Karpas-422 (cell line): Measurements from ENCODE around the gene GALNTL6. TPM values are rescaled to one million over a fixed set of nuclear protein-coding genes. Genes with fewer than 3 reads are reported as not detected.

Source experiments
- DNase-seq: peaks from one replicate; pipeline ENCODE4 v3.0.0-alpha.2; 2015
- H2AFZ ChIP-seq: fragments of 200-600 bp; sonication (generic); 2 replicates; pipeline ENCODE4 v1.6.1; 2014; ENCODE audit warnings: antibody characterized with exemption, low read length, mixed read lengths
- H3K27ac ChIP-seq: fragments of 200-600 bp; sonication (generic); 2 replicates; pipeline ENCODE4 v1.5.1; 2014; ENCODE audit warnings: mild to moderate bottlenecking, low read length, moderate library complexity
- H3K27me3 ChIP-seq: fragments of 200-600 bp; sonication (generic); 2 replicates; pipeline ENCODE4 v1.6.1; 2014; ENCODE audit warnings: low read length, mixed read lengths
- H3K36me3 ChIP-seq: fragments of 200-600 bp; sonication (generic); 2 replicates; pipeline ENCODE4 v1.6.1; 2014; ENCODE audit warnings: low read length, mixed read lengths; ENCODE audit not compliant: insufficient read depth
- H3K4me1 ChIP-seq: fragments of 200-600 bp; sonication (generic); 2 replicates; pipeline ENCODE4 v1.6.1; 2014; ENCODE audit warnings: mild to moderate bottlenecking, low read length, mixed read lengths
- H3K4me2 ChIP-seq: fragments of 200-600 bp; sonication (generic); 2 replicates; pipeline ENCODE4 v1.6.1; 2014; ENCODE audit warnings: low read length, low read depth, mild to moderate bottlenecking; ENCODE audit not compliant: poor library complexity, severe bottlenecking
- H3K4me3 ChIP-seq: fragments of 200-600 bp; sonication (generic); 2 replicates; pipeline ENCODE4 v1.5.1; 2014; ENCODE audit warnings: mild to moderate bottlenecking, antibody characterized with exemption, low read length, mixed read lengths
- H3K79me2 ChIP-seq: fragments of 200-600 bp; sonication (generic); 2 replicates; pipeline ENCODE4 v1.6.1; 2014; ENCODE audit warnings: mild to moderate bottlenecking, low read length, mixed read lengths
- H3K9ac ChIP-seq: fragments of 200-600 bp; sonication (generic); 2 replicates; pipeline ENCODE4 v1.6.0; 2014; ENCODE audit warnings: low read length
- H3K9me2 ChIP-seq: fragments of 200-600 bp; sonication (generic), shearing (Covaris generic); replicated peaks from 2 replicates; pipeline ENCODE4 v1.6.0; 2014; ENCODE audit warnings: mild to moderate bottlenecking, low read length, moderate library complexity; ENCODE audit not compliant: insufficient read depth
- H3K9me3 ChIP-seq: fragments of 300-700, 200-600 bp; sonication (generic); 2 replicates; pipeline ENCODE4 v1.6.1; 2014; ENCODE audit warnings: low read length, mixed read lengths
- H4K20me1 ChIP-seq: fragments of 200-600 bp; sonication (generic); 2 replicates; pipeline ENCODE4 v1.6.1; 2014; ENCODE audit warnings: mild to moderate bottlenecking, antibody characterized with exemption, low read length, low read depth; ENCODE audit not compliant: insufficient read depth
- total RNA-seq: library from RNA; depleted of rRNA; stranded (reverse); fragments of >200 nt; shearing (Covaris generic); gene quantifications from 2 replicates; pipeline ENCODE4 v1.2.3, GENCODE V29; 2014; ENCODE audit warnings: low replicate concordance

The GALNTL6 gene
- total RNA-seq, 1 experiment from 2014 or later = not detected

DNA sequence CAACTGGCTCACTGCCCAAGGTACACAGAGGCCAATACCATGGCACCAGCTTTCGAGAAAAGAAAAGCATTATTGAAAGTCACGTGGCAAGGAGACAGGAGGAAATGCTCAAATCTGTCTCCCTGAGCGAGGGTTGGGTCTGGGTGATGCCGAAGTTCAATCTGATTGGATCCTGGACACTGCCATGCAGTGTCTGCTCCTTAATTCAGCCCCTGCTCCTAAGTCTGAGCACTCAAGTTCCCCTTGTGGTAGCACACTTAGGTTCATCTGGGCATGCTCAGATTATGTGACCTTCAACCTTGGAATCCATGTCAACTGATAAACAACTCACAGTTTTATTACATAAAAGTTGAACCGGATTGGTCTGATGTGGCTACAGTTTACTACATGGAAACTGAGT is 842.9 kb downstream of the GALNTL6 start:
- Histone ChIP-seq H2AFZ (no peak overlapping the region), H3K4me1 (no peaks in the 10 kb centered on the region), H3K36me3 (no peaks in the 10 kb centered on the region), H3K27ac (no peak overlapping the region), H3K9me2 (no peaks in the 10 kb centered on the region), H3K27me3 (no peaks in the 10 kb centered on the region), H3K4me3 (no peak overlapping the region), H4K20me1 (no peaks in the 10 kb centered on the region), H3K9ac (no peak overlapping the region), H3K79me2 (no peaks in the 10 kb centered on the region), H3K9me3 (no peaks in the 10 kb centered on the region), H3K4me2 (no peak overlapping the region)
- no peak for DNase-seq

DNA sequence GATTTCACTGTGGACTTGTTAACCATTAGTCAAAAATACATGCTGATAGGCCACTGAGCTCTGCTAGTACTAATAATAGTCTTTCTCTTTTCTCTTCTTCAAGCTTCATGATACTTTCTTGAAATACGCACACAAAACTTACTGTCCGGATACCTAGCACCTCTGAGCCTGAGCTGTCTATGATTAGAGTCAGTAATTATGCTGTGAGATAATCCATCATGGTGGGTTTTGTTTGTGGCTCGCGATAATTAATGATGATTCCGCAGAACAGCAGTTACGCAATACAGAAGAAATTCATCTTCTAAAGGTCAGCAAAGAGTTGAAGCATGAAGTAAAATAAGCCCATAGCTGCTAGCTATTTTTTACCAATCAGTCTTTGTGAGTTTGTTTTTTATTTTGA is 843.9 kb downstream of the GALNTL6 start:
- H3K4me1 ChIP-seq = no peaks in the 10 kb centered on the region
- no peaks in the 10 kb centered on the region for H3K36me3 ChIP-seq
- no peak overlapping the region for H3K27ac ChIP-seq
- no peak for DNase-seq
- no peaks in the 10 kb centered on the region for H3K79me2 ChIP-seq
- H3K9ac ChIP-seq = no peak overlapping the region
- H3K9me2 ChIP-seq = no peaks in the 10 kb centered on the region
- H3K27me3 ChIP-seq = no peaks in the 10 kb centered on the region
- H4K20me1 ChIP-seq = no peaks in the 10 kb centered on the region
- H2AFZ ChIP-seq = no peak overlapping the region
- H3K4me2 ChIP-seq = no peak overlapping the region
- H3K4me3 ChIP-seq = no peak overlapping the region
- H3K9me3 ChIP-seq = no peaks in the 10 kb centered on the region

DNA sequence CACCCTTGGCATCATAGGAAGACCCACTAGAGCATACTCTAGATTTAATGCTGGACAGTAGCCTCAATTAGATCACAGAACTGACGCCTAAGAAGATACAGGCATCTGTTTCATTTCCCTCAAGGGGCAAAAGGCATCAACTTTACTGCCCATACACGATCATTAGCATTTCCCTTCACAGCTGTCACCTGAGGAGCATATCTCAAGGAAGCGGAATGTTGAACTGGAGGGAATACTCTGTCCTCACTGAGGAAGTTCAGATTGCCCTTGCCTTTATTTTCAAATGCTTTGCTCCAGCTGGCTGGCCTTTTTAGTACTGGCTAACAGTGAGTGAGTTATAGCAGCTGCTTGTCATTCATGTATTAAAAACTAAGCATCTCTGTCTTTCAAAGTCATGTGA is 847.0 kb downstream of the GALNTL6 start:
- Histone ChIP-seq H3K27me3 (no peaks in the 10 kb centered on the region), H4K20me1 (no peaks in the 10 kb centered on the region), H3K4me2 (no peak overlapping the region), H3K27ac (no peak overlapping the region), H3K36me3 (no peaks in the 10 kb centered on the region), H3K9me2 (no peaks in the 10 kb centered on the region), H3K4me3 (no peak overlapping the region), H3K79me2 (no peaks in the 10 kb centered on the region), H3K9me3 (no peaks in the 10 kb centered on the region), H3K9ac (no peak overlapping the region), H2AFZ (no peak overlapping the region), H3K4me1 (no peaks in the 10 kb centered on the region)
- no peak for DNase-seq

DNA sequence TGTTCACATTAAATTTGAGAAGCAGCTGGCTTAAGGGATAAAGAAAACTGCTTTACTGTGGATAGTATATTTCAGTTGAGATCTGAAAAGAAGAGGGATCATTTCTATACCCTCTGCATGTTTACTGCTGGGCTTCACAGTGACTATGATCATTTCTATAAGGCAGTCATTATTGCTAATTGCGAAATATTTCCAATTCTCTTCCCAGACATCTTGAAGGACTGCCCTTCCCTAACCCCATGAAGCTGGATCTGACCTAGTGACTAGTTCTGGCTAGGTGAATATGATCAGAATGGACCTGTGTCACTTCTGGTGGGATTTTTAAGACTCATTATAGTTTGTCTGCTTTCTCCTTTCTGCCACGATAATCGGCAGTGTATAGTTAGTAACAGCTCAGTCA is 848.9 kb downstream of the GALNTL6 start:
- no peak overlapping the region for H3K27ac ChIP-seq
- no peaks in the 10 kb centered on the region for H3K27me3 ChIP-seq
- H3K79me2 ChIP-seq = no peaks in the 10 kb centered on the region
- DNase-seq = no peak
- no peaks in the 10 kb centered on the region for H3K9me2 ChIP-seq
- H3K4me3 ChIP-seq = no peak overlapping the region
- H3K9ac ChIP-seq = no peak overlapping the region
- H3K4me1 ChIP-seq = no peaks in the 10 kb centered on the region
- no peaks in the 10 kb centered on the region for H3K9me3 ChIP-seq
- no peak overlapping the region for H2AFZ ChIP-seq
- no peaks in the 10 kb centered on the region for H3K36me3 ChIP-seq
- H4K20me1 ChIP-seq = no peaks in the 10 kb centered on the region
- H3K4me2 ChIP-seq = no peak overlapping the region

DNA sequence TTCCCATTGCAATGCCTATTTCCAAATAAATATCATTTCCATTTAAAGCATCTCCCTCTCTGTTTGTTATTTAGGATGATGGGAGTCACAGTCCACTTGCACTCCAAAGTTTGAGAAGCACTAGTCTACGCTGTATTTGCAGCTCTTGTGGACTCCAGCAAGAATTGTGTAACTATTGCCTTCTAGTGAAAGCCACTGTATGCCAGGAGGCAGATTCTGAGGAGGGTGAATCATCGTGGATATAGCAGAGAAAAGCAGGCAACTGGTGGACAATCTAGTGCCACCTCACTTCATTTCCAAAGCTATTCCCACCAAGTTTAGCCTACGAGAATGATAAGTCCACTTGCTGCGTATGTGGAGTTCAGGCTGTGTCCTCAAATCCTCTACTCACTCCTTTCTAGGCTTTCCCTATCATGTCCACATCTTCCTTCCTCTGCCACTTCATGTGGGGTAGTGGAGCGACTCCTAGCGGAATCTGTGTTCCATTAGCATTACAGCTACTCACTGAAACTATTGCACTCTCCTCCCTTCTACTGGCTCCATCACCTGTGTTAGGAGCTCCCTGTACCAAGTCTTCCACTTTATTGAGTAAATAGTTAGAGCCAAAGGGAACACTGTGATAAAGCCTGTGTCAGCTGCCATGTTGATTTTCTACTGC is 853.6 kb downstream of the GALNTL6 start:
- Histone ChIP-seq H3K9ac (no peak overlapping the region), H3K4me3 (no peak overlapping the region), H3K79me2 (no peaks in the 10 kb centered on the region), H3K4me2 (no peak overlapping the region), H3K27ac (no peak overlapping the region), H3K9me2 (no peaks in the 10 kb centered on the region), H3K4me1 (no peaks in the 10 kb centered on the region), H3K27me3 (no peaks in the 10 kb centered on the region), H3K36me3 (no peaks in the 10 kb centered on the region), H3K9me3 (no peaks in the 10 kb centered on the region), H2AFZ (no peak overlapping the region), H4K20me1 (no peaks in the 10 kb centered on the region)
- no peak for DNase-seq

DNA sequence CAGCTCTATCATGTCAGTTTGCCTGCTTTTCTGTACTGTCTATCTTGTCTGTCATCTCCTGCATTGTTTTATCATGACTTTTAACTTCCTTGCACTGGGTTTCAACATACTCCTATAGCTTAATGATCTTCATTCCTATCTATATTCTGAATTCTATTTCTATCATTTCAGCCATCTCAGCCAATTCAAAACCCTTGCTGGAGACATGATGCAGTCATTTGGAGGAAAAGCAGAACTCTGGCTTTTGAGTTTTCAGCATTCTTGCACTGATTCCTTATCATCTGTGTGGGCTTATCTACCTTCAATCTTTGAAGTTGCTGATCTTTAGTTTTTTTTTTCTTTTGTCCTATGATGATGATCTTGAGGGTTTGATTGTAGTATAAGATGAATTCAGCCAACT is 861.6 kb downstream of the GALNTL6 start:
- no peak overlapping the region for H3K4me2 ChIP-seq
- no peaks in the 10 kb centered on the region for H3K27me3 ChIP-seq
- H4K20me1 ChIP-seq = no peaks in the 10 kb centered on the region
- DNase-seq = no peak
- H3K4me1 ChIP-seq = no peaks in the 10 kb centered on the region
- no peaks in the 10 kb centered on the region for H3K36me3 ChIP-seq
- no peaks in the 10 kb centered on the region for H3K9me3 ChIP-seq
- no peaks in the 10 kb centered on the region for H3K79me2 ChIP-seq
- no peak overlapping the region for H3K9ac ChIP-seq
- no peak overlapping the region for H3K27ac ChIP-seq
- no peaks in the 10 kb centered on the region for H3K9me2 ChIP-seq
- no peak overlapping the region for H3K4me3 ChIP-seq
- H2AFZ ChIP-seq = no peak overlapping the region

DNA sequence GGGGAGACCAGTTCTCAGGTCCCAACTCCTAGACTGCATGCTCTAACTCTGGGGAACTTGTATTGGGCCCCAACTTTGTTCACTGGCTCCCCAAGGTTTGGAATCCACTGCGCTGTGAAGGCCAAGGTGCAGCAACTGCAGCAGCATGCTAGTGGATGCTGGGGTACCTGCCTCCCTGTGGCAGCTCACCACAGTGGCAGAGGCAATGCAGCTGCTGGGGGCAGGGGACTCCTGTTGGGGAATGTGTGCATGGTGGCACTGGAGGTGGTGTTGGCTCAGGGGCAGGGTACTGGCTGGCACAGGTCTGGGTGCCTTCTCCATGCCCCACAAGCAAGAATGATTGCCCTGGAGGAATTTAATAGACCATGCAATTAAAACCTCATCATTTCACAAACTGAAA is 862.0 kb downstream of the GALNTL6 start:
- H4K20me1 ChIP-seq = no peaks in the 10 kb centered on the region
- no peaks in the 10 kb centered on the region for H3K36me3 ChIP-seq
- no peak overlapping the region for H3K4me2 ChIP-seq
- H3K9ac ChIP-seq = no peak overlapping the region
- H3K9me3 ChIP-seq = no peaks in the 10 kb centered on the region
- H3K9me2 ChIP-seq = no peaks in the 10 kb centered on the region
- H3K27ac ChIP-seq = no peak overlapping the region
- H3K4me3 ChIP-seq = no peak overlapping the region
- H2AFZ ChIP-seq = no peak overlapping the region
- DNase-seq = no peak
- no peaks in the 10 kb centered on the region for H3K4me1 ChIP-seq
- no peaks in the 10 kb centered on the region for H3K79me2 ChIP-seq
- no peaks in the 10 kb centered on the region for H3K27me3 ChIP-seq

DNA sequence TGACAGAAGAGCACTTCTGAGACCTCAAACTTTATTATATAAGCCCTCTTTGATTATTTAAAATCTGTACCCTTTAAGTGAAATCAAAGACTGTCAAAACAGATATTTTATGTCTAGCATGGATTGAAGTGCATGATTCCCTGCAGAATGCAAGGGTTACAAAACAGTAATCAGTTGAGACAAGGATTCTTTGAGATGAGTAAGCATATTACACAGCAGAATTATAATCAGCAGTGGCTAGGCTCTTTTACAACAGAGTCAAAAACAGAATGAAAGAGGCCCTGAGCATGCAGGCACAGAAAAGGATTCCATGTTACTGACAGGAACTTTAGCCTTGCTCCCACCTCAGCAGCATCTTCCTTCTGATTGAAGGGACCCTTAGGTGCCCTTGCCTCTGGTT is 867.5 kb downstream of the GALNTL6 start:
- no peak overlapping the region for H3K27ac ChIP-seq
- no peaks in the 10 kb centered on the region for H4K20me1 ChIP-seq
- no peaks in the 10 kb centered on the region for H3K9me3 ChIP-seq
- no peak overlapping the region for H3K4me2 ChIP-seq
- H3K4me3 ChIP-seq = no peak overlapping the region
- no peaks in the 10 kb centered on the region for H3K79me2 ChIP-seq
- H3K4me1 ChIP-seq = no peaks in the 10 kb centered on the region
- no peaks in the 10 kb centered on the region for H3K36me3 ChIP-seq
- H2AFZ ChIP-seq = no peak overlapping the region
- no peaks in the 10 kb centered on the region for H3K27me3 ChIP-seq
- no peak overlapping the region for H3K9ac ChIP-seq
- no peak for DNase-seq
- H3K9me2 ChIP-seq = no peaks in the 10 kb centered on the region

DNA sequence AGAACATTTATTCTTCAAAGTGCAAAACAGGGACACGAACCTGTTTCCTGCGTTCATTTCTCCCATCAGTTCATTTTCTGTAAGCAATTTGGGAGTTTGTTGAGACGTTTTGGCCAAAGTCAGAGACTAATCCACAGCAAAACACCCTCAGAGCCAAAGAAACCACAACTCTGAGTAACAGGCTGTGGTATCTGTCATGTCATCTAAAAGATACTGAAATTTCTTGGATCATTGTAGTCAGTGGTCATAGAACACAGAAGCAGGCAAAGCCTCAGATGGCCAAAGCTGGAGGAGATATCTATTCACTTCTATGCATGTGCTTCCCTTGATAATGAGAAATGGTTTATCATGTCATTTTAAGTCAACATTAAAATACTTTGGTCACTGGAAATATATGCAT is 869.8 kb downstream of the GALNTL6 start:
- DNase-seq = no peak
- Histone ChIP-seq H3K9ac (no peak overlapping the region), H3K27ac (no peak overlapping the region), H3K4me2 (no peak overlapping the region), H3K9me2 (no peaks in the 10 kb centered on the region), H3K27me3 (no peaks in the 10 kb centered on the region), H3K79me2 (no peaks in the 10 kb centered on the region), H3K4me3 (no peak overlapping the region), H4K20me1 (no peaks in the 10 kb centered on the region), H3K4me1 (no peaks in the 10 kb centered on the region), H3K36me3 (no peaks in the 10 kb centered on the region), H2AFZ (no peak overlapping the region), H3K9me3 (no peaks in the 10 kb centered on the region)
